HG03342 (cell line): ENCODE data around the gene RIBC2.
"Not testable (repeated sequence)": the region's sequence is repeated elsewhere in the genome, so short reads cannot be mapped to it uniquely, and the experiment has no call there.

Experiments used
- ATAC-seq: cut with Tn5 transposase; IDR thresholded peaks from one replicate; pipeline ENCODE4 v1.9.1; 2021; ENCODE audit warnings: mild to moderate bottlenecking, moderate library complexity; ENCODE audit not compliant: unreplicated experiment

RIBC2 gene

DNA sequence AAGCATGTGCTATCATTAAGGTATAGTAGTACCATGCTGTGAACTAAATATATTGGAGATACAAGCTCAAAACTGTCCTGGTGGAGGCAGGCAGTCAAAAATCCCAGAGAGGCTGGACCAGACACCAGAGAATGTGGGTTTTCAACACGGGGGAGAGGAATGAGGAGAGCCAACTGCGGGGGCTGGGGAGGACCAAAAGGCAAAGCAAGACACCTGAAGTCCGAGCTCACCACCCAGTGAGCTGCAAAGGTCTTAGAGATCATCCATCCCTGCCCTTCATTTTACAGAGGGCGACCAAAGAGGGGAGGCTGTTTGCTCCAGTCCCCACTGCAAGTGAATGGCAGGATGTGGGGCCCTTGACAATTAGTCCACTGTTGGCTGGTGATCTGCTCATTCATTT, 10.0 kb downstream of the RIBC2 start:
- ATAC-seq = no peak

DNA sequence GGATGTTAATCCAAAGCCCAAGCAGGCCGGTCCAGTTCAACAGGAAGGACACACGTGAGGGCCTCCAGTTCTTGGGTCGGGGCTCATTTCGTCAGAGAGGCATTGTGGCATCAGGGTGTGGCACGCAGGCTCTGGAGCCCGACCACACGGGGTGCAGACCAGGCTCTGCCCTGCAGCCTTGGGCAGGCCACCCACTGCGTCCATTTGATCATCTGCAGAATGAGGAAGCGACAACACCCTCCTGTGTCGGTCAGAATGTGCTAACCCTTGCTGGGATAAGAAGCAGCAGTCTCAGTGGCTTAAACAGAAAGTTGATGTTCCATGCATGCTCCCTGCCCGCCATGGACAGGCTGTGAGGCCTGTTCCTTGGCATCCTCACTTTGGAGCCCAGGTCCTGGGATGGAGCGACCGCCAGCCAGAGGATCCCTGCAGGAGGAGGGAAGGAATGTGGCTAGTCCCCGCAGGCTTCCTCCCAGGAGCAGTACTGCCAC, 10.8 kb downstream of the RIBC2 start:
- no peak for ATAC-seq

DNA sequence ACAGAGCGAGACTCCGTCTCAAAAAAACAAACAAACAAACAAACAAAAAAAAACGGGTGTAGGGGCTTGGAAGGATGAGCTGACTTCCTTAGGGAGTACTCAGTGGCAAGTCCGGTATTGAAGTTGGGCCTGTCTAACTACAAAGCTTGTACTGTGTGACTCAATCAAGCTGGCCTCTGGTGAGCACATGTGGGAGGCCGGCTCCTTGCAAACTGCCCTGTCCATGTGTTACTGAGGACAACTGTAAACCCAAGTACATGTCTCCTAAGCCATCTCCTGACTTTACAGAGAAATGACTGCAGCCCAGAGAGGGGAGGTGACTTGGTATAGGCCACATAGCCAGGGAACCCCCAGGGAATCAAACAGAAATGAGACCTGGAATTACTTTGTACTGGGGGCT, 11.6 kb downstream of the RIBC2 start:
- ATAC-seq = no peak

DNA sequence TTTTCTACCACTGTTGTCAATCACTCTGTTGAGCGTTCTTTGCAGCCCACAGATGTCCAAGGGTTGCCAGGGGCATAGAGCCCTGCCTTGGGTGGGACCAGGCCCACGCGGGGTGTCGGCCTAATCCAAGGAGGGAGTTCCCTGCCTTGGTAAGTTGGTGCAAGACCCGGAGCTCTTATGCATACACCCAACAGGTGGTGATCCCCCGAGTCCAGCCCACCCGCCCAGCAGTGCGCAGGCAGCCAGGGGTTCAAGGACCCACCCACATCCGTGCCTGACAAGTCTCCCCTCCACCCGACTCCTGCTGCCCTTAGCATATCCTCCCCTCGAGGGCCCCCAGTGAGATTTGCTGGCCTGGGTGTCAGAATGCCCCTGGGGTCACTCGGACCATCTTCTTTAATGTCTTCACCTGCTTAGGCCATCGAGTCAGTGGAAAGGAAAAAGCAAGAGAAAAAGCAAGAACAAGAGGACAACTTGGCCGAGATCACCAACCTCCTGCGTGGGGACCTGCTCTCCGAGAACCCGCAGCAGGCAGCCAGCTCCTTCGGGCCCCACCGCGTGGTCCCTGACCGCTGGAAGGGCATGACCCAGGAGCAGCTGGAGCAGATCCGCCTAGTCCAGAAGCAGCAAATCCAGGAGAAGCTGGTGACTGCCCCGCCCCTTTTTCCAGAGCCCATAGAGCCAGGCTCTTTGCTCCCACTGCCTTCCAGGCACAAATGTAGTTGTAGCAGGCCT, 12.2 kb downstream of the RIBC2 start:
- ATAC-seq = no peak

DNA sequence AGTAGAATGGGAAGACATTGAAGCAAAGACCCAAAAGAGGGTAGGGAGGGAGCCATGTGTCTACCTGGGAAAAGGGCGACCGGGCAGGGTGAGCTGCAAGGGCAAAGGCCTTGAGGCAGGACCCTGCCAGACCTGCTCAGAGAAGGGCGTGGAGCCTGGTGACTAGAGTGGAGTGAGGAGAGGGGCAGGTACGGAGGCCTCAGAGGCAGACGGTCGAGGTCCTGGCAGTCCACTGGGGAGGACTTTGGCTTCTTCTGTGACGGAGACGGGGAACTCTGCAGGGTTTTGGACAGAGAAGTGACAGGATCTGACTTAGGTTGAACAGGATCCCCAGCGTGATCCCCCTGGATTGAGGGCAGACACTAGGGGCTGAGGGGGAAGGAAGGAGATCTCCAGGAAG, 12.9 kb downstream of the RIBC2 start:
- ATAC-seq = no peak

DNA sequence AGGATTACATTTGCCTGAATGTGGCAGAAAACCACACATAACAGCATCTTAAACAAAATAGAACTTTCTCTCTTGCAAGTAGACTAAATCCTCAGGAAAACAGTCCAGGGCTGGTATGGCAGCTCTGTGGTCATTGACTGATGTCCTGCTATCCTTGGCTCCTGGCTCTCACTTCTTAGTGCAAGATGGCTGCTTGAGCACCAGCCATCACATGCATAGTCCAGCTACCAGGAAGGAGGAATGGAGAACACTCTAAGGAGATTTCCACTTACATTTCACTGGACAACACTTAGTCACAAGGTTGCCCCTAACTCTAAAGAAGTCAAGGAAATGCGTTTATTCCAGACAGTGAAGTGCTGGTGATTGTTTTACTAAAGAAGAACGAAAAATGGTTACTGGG, 13.6 kb downstream of the RIBC2 start:
- ATAC-seq = no peak

DNA sequence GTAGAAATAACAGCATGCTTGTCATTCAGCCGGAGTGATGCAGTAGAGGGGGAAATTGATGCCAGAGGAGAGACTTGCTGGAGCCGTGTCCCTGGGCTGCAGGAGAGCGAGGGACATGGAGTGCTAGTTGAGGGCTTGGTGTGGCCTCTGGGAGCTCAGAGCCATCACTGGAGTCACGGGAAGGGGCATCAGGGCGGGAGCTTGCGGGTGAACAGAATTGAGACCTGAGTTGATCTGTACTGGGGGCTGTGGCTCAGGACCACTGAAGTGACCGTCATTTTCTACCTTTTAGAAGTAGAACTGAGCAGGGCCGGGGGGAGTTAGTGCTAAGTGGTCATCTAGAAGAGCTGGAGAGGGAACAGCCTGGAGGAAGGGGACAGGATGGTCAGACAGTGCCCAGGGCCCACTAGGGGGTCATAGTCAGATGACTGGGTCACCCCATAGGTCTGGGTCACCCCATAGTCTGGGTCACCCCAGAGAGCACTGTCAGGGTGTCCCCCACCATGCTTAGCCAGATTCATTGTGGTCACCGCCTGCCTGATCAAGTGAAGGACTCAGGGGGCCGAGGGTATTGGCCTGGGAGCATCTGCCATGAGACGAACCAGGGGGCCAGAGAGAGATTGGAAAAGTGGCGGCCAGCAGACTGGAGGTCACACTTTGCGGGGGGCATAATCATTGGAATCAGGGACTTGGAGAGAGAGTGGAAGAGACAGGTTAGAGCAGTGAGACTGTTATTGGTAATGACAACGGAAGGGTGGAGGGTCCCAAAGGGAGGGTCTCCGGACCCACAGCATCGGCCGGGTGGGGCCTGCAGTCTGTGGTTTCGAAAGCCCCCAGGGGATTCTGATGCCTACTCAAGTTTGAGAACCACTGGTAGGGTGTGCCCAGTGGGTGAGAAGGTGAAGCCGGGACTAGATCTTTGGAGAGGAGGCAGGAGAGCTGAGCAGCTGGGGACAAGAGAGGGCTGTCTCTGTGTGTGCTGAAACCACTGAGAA, 15.2 kb downstream of the RIBC2 start:
- ATAC-seq = no peak

DNA sequence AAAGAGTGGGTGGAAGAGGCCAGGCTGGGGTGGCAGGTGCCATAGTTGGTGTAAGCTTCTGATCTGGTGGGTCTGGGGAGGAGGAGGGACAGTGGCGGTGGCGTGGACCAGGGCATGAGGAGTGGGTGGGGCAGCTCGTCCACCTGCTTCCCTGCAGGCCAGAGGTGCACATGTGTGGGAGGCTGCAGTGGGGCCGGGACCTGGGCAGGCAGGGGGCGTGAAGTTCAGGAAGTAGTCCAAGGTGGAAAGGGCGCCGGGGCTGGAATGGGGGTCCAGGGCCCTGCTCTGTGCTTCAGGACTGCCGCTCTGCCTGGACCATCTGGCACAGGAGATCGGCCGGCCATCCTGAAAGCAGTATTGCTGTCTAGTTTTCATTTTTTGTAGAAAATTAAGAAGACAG, 15.9 kb downstream of the RIBC2 start:
- no peak for ATAC-seq

DNA sequence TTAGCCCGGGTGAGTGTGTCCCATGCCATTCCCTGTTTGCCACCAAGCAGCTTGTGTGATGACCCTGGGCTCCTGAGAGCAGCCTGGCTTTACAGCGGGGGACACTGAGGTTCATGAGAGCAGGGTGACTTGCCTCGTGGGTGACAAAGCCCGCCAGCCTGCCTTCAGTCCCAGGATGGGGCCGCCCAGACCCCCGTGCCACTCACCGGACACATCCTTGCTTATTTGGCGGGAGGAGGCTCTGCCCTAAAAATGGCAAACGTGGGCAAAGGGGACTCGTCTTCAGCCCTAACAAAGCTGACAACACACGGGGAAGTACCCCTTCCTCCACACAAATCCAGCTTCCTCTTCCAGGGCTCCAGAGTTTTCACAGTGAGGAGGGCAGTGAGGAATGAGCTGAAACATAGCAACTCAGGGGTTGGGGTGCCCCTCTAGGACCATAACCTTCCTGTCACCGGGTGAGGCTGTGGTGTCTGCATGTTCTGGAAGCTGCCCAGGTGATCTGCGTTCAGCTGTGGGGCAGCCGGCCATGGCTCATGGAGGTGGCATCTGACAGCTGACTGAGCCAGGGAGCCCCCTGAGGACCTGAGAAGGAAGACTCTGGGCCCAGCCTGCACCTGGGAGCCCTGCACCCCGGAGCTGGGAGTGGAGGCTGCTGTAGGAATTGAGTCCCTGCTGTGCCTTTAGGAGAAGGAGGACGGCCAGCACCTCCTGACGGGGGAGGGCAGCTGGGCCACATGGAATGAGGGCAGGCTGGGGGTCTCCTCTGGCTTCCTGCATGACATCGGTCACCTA, 16.7 kb downstream of the RIBC2 start:
- ATAC-seq = no peak

DNA sequence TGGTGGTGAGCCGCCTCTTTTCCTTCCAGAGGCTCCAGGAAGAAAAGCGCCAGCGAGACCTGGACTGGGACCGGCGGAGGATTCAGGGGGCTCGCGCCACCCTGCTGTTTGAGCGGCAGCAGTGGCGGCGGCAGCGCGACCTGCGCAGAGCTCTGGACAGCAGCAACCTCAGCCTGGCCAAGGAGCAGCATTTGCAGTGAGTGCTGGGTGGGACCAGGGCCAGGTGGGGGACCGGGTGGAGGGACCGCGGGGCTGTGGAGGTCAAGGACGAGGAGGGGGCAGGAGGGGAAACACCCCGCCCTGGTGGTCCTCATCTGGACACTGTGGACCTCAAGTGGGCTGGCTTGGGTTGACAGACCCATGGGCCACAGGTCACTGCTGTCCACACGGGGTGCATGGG, 17.4 kb downstream of the RIBC2 start:
- no peak for ATAC-seq

DNA sequence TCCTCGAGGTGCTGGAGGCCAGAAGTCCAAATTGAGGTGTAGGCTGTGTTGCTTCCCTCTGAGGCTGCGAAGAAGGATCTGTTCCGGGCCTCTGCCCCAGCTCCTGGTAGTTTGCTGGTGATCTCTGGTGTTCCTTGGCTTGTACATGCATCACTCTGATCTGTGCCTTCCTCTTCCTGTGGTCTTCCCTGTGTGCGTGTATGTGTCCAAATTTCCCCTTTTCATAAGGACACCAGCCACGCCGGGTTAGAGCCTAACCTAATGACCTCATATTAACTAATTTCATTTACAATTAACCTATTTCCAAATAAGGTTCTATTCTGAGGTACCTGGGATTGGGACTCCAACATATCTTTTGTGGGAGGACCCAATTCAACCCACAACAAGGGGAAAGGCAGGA, 21.5 kb downstream of the RIBC2 start:
- no peak for ATAC-seq

DNA sequence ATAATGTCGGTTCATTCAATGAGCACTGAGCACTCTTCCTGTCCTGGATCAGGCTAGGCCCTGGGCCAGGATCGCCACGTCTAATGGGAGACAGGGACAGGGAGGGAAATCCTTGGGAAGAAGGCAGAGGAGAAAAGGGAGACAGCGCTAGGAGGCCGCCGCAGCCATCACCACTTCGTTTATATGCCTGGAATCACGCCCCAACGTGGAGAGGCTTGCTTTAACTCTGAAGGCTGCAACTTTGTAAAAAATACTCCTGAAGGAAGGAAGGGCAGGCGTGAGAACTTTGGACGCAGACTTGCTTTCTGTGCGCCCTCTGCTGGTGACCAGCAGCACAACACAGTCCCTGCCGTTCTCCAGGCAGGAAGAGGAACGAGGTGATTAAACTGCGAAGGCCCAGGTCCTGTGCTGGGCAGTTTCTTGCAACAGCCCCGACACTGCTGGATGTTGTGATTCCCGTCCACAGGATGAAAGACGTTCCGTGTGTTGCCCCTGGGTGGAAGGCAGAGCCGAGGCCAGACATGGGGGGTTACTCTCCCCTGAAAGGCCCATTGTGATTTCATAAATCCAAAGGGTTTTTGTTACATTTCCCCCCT, 22.1 kb downstream of the RIBC2 start:
- no peak for ATAC-seq

DNA sequence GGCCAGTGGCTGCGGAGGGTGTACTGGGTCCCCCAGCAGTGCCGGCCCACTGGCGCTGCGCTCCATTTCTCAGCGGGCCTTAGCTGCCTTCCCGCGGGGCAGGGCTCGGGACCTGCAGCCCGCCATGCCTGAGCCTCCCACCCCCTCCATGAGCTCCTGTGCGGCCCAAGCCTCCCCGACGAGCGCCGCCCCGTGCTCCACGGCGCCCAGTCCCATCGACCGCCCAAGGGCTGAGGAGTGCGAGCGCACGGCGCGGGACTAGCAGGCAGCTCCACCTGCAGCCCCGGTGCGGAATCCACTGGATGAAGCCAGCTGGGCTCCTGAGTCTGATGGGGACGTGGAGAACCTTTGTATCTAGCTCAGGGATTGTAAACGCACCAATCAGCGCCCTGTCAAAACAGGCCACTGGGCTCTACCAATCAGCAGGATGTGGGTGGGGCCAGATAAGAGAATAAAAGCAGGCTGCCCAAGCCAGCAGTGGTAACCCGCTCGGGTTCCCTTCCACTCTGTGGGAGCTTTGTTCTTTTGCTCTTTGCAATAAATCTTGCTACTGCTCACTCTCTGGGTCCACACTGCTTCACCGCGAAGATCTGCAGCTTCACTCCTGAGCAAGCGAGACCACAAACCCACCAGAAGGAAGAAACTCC, 23.5 kb downstream of the RIBC2 start:
- ATAC-seq = not testable (repeated sequence)

DNA sequence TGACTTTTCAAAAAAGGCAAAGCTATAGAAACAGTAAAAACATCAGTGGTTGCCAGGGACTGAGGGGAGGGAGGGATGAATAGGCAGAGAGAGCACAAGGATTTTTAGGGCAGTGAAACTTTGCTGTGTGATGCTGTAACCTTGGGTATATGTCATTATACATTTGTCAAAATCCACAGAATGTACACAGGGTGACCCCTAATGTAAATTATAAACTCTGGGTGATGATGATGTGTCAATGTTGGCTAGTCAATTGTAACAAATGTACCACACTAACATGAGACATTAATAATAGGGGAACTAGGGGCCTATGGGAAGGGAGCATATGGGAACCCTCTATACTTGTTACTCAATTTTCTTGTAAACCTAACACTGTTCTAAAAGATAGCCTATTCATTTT, 24.8 kb downstream of the RIBC2 start:
- no peak for ATAC-seq

DNA sequence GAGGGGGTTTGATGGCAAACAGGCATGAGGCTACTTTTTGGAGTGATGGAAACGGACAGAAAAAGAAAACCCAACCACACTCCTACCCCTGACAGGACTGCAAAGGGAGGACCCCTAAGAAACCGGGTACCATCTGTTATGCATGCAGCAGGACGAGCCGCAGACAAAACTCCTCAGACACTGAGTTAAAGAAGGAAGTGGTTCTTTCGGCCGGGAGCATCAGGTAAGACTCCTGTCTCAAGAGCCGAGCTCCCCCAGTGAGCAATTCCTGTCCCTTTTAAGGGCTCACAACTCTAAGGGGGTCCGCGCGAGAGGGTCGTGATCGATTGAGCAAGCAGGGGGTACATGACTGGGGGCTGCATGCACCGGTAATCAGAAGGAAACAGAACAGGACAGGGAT, 27.2 kb downstream of the RIBC2 start:
- ATAC-seq = not testable (repeated sequence)

DNA sequence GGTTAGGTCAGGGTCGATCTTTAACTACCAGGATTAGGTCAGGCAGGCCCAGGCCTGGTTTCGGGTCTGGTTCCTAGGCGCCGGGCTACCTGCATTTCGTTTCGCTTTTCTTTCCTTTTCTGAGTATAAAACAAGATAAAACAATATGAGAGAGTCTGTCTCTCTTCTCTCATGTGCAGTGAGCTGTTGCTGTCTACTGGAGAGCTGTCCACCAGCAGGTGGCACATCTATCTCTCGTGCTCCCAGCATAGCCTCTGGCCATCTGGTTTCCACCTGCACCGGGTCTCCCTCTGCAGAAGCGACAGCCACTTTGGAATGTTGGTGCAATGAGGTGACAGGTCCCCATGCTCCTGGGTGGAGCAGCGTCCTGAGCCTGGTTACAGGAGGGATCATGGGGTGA, 27.6 kb downstream of the RIBC2 start:
- ATAC-seq = no peak

DNA sequence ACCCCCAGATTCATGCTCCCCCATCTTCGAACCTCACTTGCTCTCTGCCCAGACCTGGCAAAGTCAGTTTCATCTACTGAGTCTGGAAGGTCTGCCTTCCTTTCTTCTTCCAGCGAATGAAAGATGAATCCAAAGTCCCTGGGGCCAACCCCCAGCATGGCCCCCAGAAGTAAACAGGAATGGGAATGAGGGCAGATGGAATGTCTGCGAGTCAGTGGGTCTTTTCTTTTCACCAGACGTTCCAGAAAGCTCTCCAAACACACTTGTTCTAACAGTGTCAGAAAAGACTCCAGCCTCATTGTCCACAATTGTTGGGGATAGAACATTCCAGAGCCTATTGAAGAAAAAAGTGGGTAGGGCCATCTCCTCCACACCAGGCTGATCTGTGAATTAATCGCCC, 28.6 kb downstream of the RIBC2 start:
- no peak for ATAC-seq

DNA sequence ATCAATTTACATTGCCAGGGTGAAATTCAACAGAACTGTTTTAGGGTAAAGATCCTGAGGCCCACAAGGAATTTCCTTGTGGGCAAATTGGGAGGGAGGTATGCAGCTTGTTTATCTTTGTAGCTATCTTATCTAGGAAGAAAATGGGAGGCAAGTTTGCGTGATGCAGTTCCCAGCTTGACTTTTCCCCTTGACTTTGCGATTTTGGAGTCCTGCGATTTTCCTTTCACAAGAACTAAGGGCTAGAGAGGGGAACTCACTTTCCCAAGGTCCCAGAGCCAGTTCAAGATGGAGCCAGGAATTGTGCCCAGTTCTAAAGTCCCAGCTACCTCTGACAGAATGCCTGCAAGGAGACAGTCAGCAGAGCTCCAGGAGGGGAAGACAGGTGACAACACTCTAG, 30.7 kb downstream of the RIBC2 start:
- ATAC-seq = no peak

DNA sequence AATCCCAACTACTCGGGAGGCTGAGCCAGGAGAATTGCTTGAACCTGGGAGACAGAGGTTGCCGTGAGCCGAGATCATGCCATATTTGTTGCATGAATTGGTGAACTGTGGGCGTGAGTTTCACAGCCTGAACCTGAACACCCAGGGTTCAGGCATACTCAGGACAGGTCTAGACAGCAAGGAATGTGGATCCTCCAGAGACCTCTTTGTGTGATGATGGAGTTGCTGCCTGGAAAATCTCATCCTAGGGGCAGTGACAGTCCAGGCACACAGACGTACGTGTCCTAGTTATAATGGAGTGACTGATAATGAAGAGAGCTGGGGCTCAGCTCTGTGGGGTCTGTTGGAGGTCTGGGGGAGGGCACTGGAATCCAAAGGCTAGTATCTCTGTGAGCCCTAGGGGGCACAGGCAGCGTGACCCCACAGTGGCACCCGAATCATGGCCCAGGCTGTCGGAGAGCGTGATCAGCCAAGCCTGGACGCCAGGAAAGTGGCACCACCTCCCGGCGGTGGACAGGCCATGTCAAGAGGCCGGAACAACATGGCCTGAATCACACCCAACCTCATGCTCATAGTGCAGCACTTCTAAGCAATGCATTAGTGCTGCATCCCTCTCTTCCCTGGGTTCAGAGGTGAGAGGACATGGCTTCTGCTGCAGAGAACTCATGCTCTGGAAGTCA, 31.7 kb downstream of the RIBC2 start:
- no peak for ATAC-seq

DNA sequence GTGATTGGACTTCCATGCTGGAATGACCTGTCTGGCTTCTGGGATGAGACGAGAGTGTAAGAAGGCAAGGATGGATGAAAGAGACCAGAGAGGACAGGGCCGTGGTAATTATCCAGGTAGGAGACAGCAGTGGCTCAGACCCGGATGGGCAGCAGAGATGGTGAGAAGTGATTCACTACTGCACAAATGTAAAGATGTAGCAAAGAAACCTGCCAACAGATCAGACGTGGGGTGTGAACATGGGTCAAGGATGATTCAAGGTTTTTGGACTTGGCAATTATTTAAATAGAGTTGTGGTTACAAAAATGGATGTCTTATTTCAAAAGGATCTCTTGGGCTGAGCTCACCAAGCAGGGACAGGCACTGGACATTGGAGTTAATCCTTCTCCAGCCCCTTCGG, 32.7 kb downstream of the RIBC2 start:
- no peak for ATAC-seq
